IMR-90 (cell line): ENCODE measurements around the gene ERG. TPM values are rescaled to one million over a fixed set of nuclear protein-coding genes. Genes with fewer than 3 reads are reported as not detected.

Experiments
- ATAC-seq: fragments of 200-7000 bp; cut with Tn5 transposase; 2 replicates; pipeline ENCODE4 v1.9.1; 2020; ENCODE audit warnings: low read depth, mild to moderate bottlenecking, moderate library complexity
- BruUV-seq: library from RNA; stranded (reverse); fragments of 400-500 nt; replicated peaks from 2 replicates; lab custom pipeline; 2021; lab: Mats Ljungman, UMichigan
- CTCF ChIA-PET: fragments of 300-600 bp; formaldehyde crosslinking; extraction: SDS; loops from one replicate; lab custom pipeline; 2021; ENCODE audit warnings: antibody characterized with exemption; lab: Yijun Ruan, JAX
- POLR2A ChIA-PET: fragments of 300-600 bp; sonication (Branson Sonifier 250); formaldehyde crosslinking; loops from one replicate; lab custom pipeline; 2022; ENCODE audit warnings: antibody characterized with exemption; ENCODE audit not compliant: unreplicated experiment; lab: Charles Lee
- DNase-seq: peaks from one replicate; pipeline ENCODE4 v3.0.0; 2013
- H2AFZ ChIP-seq: replicated peaks from 2 replicates; pipeline ENCODE3; 2013; ENCODE audit warnings: low read length, mild to moderate bottlenecking; ENCODE audit not compliant: poor library complexity
- H2AK5ac ChIP-seq: 2 replicates; pipeline ENCODE4 v1.6.1; 2013; ENCODE audit warnings: low read depth, low read length, inconsistent platforms
- H2AK9ac ChIP-seq: replicated peaks from 2 replicates; pipeline ENCODE3; 2013; ENCODE audit warnings: mild to moderate bottlenecking, low read depth, low read length, moderate library complexity; ENCODE audit not compliant: poor library complexity
- H2BK120ac ChIP-seq: 2 replicates; pipeline ENCODE4 v1.6.1; 2013; ENCODE audit warnings: low read depth, low read length, inconsistent platforms
- H2BK15ac ChIP-seq: 3 replicates; pipeline ENCODE4 v1.6.1; 2013; ENCODE audit warnings: low read depth, low read length, inconsistent platforms
- H2BK20ac ChIP-seq: 2 replicates; pipeline ENCODE4 v1.6.1; 2013; ENCODE audit warnings: low read depth, mild to moderate bottlenecking, inconsistent platforms, low read length, moderate library complexity
- H2BK5ac ChIP-seq: 2 replicates; pipeline ENCODE4 v1.6.1; 2013; ENCODE audit warnings: mild to moderate bottlenecking, low read depth, low read length, inconsistent platforms; ENCODE audit not compliant: poor library complexity, severe bottlenecking
- H3K14ac ChIP-seq: replicated peaks from 2 replicates; pipeline ENCODE4 v1.6.1; 2013; ENCODE audit warnings: low read depth, low read length, inconsistent platforms
- H3K18ac ChIP-seq: 2 replicates; pipeline ENCODE4 v1.6.1; 2013; ENCODE audit warnings: low read depth, low read length, control low read depth
- H3K23ac ChIP-seq: 2 replicates; pipeline ENCODE4 v1.6.1; 2013; ENCODE audit warnings: low read depth, low read length, inconsistent platforms
- H3K27ac ChIP-seq: 2 replicates; pipeline ENCODE4 v1.5.1; 2013; ENCODE audit warnings: mild to moderate bottlenecking, control low read depth, low read length; ENCODE audit not compliant: insufficient read depth
- H3K27me3 ChIP-seq: 2 replicates; pipeline ENCODE4 v1.6.1; 2013; ENCODE audit warnings: low read length; ENCODE audit not compliant: control insufficient read depth, insufficient read depth
- H3K36me3 ChIP-seq: 2 replicates; pipeline ENCODE4 v1.6.1; 2013; ENCODE audit warnings: low read length, mixed read lengths; ENCODE audit not compliant: control insufficient read depth, insufficient read depth
- H3K4ac ChIP-seq: 2 replicates; pipeline ENCODE4 v1.6.1; 2013; ENCODE audit warnings: low read depth, low read length, inconsistent platforms
- H3K4me1 ChIP-seq: 2 replicates; pipeline ENCODE4 v1.6.1; 2013; ENCODE audit warnings: low read length, mixed read lengths; ENCODE audit not compliant: control insufficient read depth, insufficient read depth
- H3K4me2 ChIP-seq: 2 replicates; pipeline ENCODE4 v1.6.1; 2013; ENCODE audit warnings: low read depth, mild to moderate bottlenecking, control low read depth, low read length, moderate library complexity
- H3K4me3 ChIP-seq: 2 replicates; pipeline ENCODE4 v1.5.1; 2013; ENCODE audit warnings: low read depth, mild to moderate bottlenecking, control low read depth, low read length, moderate library complexity; ENCODE audit not compliant: insufficient read depth
- H3K56ac ChIP-seq: 2 replicates; pipeline ENCODE4 v1.6.1; 2013; ENCODE audit warnings: low read length, inconsistent platforms; ENCODE audit not compliant: insufficient read depth; ENCODE audit errors: extremely low read depth
- H3K79me1 ChIP-seq, 2 experiments: 2 replicates each; pipeline ENCODE4 v1.6.1; 2013; ENCODE audit warnings: low read length in 2 of 2, inconsistent platforms in 1 of 2, low read depth in 1 of 2
- H3K9ac ChIP-seq: 2 replicates; pipeline ENCODE4 v1.6.1; 2013; ENCODE audit warnings: low read depth, low read length, control low read depth
- H3K9me1 ChIP-seq: 2 replicates; pipeline ENCODE4 v1.6.1; 2013; ENCODE audit warnings: low read length, inconsistent platforms; ENCODE audit not compliant: insufficient read depth
- H3K9me3 ChIP-seq: 2 replicates; pipeline ENCODE4 v1.6.1; 2013; ENCODE audit warnings: low read length; ENCODE audit not compliant: control insufficient read depth, insufficient read depth
- H4K20me1 ChIP-seq: 2 replicates; pipeline ENCODE4 v1.6.1; 2013; ENCODE audit warnings: low read length, inconsistent platforms; ENCODE audit not compliant: insufficient read depth
- H4K5ac ChIP-seq: 2 replicates; pipeline ENCODE4 v1.6.1; 2013; ENCODE audit warnings: mild to moderate bottlenecking, low read depth, low read length, control low read depth
- H4K8ac ChIP-seq, 2 experiments: 2 replicates each; pipeline ENCODE4 v1.6.1; 2013; ENCODE audit warnings: low read depth in 2 of 2, low read length in 2 of 2, control low read depth in 1 of 2, inconsistent platforms in 1 of 2
- H4K91ac ChIP-seq: 2 replicates; pipeline ENCODE4 v1.6.1; 2013; ENCODE audit warnings: low read depth, low read length, inconsistent platforms; ENCODE audit not compliant: insufficient read depth
- CHD1 ChIP-seq: IDR thresholded peaks from 2 replicates; pipeline ENCODE4 v1.6.1; 2012; ENCODE audit warnings: low read depth, low read length, improper control_type of control experiment
- WGBS, 2 experiments: methylation state at CpG; one replicate each; pipeline versions ENCODE4 v1.1.5 to v1.1.7; 2013; ENCODE audit warnings: missing lambda C conversion rate in 2 of 2; ENCODE audit not compliant: insufficient read length in 1 of 2; ENCODE audit errors: extremely low coverage in 2 of 2; 5-methylcytosine and 5-hydroxymethylcytosine counted together
- dilution Hi-C: fragments of 300-500 bp; cut with HindIII; formaldehyde crosslinking; loops from one replicate; pipeline ENCODE4 v1.14.3; 2018; ENCODE audit warnings: low sequenced_read_pairs; ENCODE audit not compliant: unreplicated experiment
- in situ Hi-C: fragments of 300-500 bp; cut with MboI; formaldehyde crosslinking; loops from 3 replicates; pipeline ENCODE4 v1.14.3; 2019; ENCODE audit warnings: low sequenced_read_pairs, inconsistent platforms, mixed read lengths
- intact Hi-C: fragments of 100-400 bp; cut with micrococcal nuclease; formaldehyde crosslinking; loops from 2 replicates; pipeline ENCODE4 v1.10.0; 2022
- polyA plus RNA-seq, 3 experiments: library from polyadenylated mRNA; depleted of rRNA; stranded (reverse); fragments of >200 nt; gene quantifications; 2 replicates each; pipeline ENCODE4 v1.2.3, GENCODE V29; 2012; ENCODE audit warnings: low replicate concordance in 1 of 3
- total RNA-seq: library from RNA; depleted of rRNA; stranded (reverse); fragments of >200 nt; gene quantifications from 2 replicates; pipeline ENCODE4 v1.2.3, GENCODE V29; 2012

The ERG gene
- total and polyA plus RNA-seq, 2 of the 4 experiments (the other 2 are of a cell fraction), result not detected

DNA sequence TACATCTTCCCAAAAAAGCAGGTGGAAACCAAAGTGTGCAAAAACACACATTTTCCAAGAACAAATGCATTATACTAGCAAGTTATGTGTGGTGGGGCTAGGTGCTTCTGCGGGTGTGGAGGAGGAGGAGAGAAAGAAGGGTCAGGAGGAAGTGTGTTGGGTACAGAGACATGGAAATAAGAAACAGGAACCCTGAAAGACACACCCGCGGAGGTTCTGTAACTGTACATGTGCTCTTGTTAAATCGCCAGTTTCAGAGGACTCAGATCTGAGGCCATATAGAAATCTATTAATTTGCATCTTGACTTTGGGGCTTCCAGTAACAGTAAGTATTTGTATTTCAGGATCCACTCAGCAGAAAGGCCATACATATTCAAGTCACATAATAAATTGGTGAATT lies 30.9 kb downstream of the ERG start:
- no peaks in the 10 kb centered on the region for H3K36me3 ChIP-seq
- ChIA-PET POLR2A (no interaction called here), CTCF (no interaction called here)
- H2AFZ ChIP-seq, result no peak overlapping the region
- H3K27me3 ChIP-seq, result peaks cover 7% of the 10 kb centered on the region
- H4K91ac ChIP-seq, result no peak overlapping the region
- H2BK15ac ChIP-seq, result no peak overlapping the region
- H3K18ac ChIP-seq, result no peak overlapping the region
- H3K4me3 ChIP-seq, result no peak overlapping the region
- ATAC-seq, result no peak
- H2AK5ac ChIP-seq, result no peak overlapping the region
- 77% methylated on average over 3 of the region's 4 CpGs; no CpG with 5 or more reads in 1 of the 2 experiments for WGBS, 2 experiments
- H4K5ac ChIP-seq, result no peak overlapping the region
- in situ Hi-C loops (no loop called here), intact Hi-C loops (no loop called here), dilution Hi-C loops (no loop called here)
- H2BK20ac ChIP-seq, result no peak overlapping the region
- no peaks in the 10 kb centered on the region for H3K9me1 ChIP-seq
- no peak overlapping the region for H3K9ac ChIP-seq
- no peaks in the 10 kb centered on the region for H3K9me3 ChIP-seq
- no peak overlapping the region for H3K4ac ChIP-seq
- H2AK9ac ChIP-seq, result no peak overlapping the region
- no peaks in the 10 kb centered on the region for H4K20me1 ChIP-seq
- no peak overlapping the region for H4K8ac ChIP-seq
- no peak for TF ChIP-seq CHD1
- DNase-seq, result no peak
- H3K4me1 ChIP-seq, result no peaks in the 10 kb centered on the region
- no TSS peak for BruUV-seq
- no peak overlapping the region for H3K56ac ChIP-seq
- H2BK120ac ChIP-seq, result no peak overlapping the region
- H3K79me1 ChIP-seq, result no peaks in the 10 kb centered on the region
- H3K4me2 ChIP-seq, result no peak overlapping the region
- no peak overlapping the region for H3K23ac ChIP-seq
- no peak overlapping the region for H3K27ac ChIP-seq
- H2BK5ac ChIP-seq, result no peak overlapping the region
- no peak overlapping the region for H3K14ac ChIP-seq
